Testis (tissue), 3 donors: ENCODE data around the gene CDC25C. TPM values are rescaled to one million over a fixed set of nuclear protein-coding genes. Genes with fewer than 3 reads are reported as not detected.
"Not testable (repeated sequence)": the region's sequence is repeated elsewhere in the genome, so short reads cannot be mapped to it uniquely, and the experiment has no call there.

ENCODE experiments used
- DNase-seq: peaks from one replicate; pipeline ENCODE4 v3.0.0-alpha.2; 2019
- H3K27ac ChIP-seq, 2 donors: fragments of 200-600 bp; sonication (generic); one replicate each; pipeline ENCODE4 v1.5.1; 2019
- H3K27me3 ChIP-seq: fragments of 200-600 bp; sonication (generic); one replicate; pipeline ENCODE4 v1.5.1; 2019
- H3K36me3 ChIP-seq: fragments of 200-600 bp; sonication (generic); one replicate; pipeline ENCODE4 v1.5.1; 2017; ENCODE audit warnings: low read depth; ENCODE audit errors: missing control alignments
- H3K4me1 ChIP-seq: fragments of 200-600 bp; sonication (generic); one replicate; pipeline ENCODE4 v1.5.1; 2019
- H3K4me3 ChIP-seq, 2 donors: fragments of 200-600 bp; sonication (generic); one replicate each; pipeline ENCODE4 v1.5.1; 2017 to 2019
- H3K9me3 ChIP-seq: fragments of 200-600 bp; sonication (generic); one replicate; pipeline ENCODE4 v1.5.1; 2017
- CTCF ChIP-seq, 3 experiments: fragments of 450-650 bp in 2 of 3; fragments of 200-600 bp in 1 of 3; sonication (generic) in 1 of 3; IDR thresholded peaks; one replicate each; pipeline ENCODE4 v1.5.1; 2016 to 2019; ENCODE audit warnings: antibody characterized with exemption in 3 of 3, mild to moderate bottlenecking in 2 of 3, moderate library complexity in 1 of 3
- POLR2A ChIP-seq: fragments of 450-650 bp; IDR thresholded peaks from one replicate; pipeline ENCODE4 v1.6.1; 2017; ENCODE audit warnings: antibody characterized with exemption, mild to moderate bottlenecking, moderate library complexity
- WGBS, 2 donors: methylation state at CpG; one replicate each; pipeline ENCODE4 v1.1.5; 2018; 5-methylcytosine and 5-hydroxymethylcytosine counted together
- intact Hi-C: fragments of 100-400 bp; cut with DNase I; formaldehyde crosslinking; loops from one replicate; pipeline ENCODE4 v1.15.1; 2023; ENCODE audit warnings: low total_unique reads
- polyA plus RNA-seq: library from polyadenylated mRNA; stranded (reverse); fragments of 350-450 nt; fragmentation: Illumina TruSeq; extraction: RNeasy Lipid Tissue Mini Kit (QIAGEN cat#74804); gene quantifications from one replicate; pipeline ENCODE4 v1.2.3, GENCODE V29; 2014; ENCODE audit warnings: low read depth, low replicate concordance; ENCODE audit not compliant: insufficient read depth
- total RNA-seq, 2 donors: library from RNA; depleted of rRNA; stranded (reverse); fragments of >200 nt; gene quantifications; one replicate each; pipeline ENCODE4 v1.2.3, GENCODE V29; 2016

The CDC25C gene
- total and polyA plus RNA-seq, 3 donors from 2014 or later = 11.8 to 39.9 (median 23.7) TPM

GRCh38 chr5:138252944-138253343 lies 78.7 kb downstream of the CDC25C start:
- no peaks in the 10 kb centered on the region for H3K36me3 ChIP-seq
- no peaks in the 10 kb centered on the region for H3K9me3 ChIP-seq
- WGBS, 2 donors = 90 to 92% methylated on average over 3 of the region's 3 CpGs
- intact Hi-C loops = no loop called here
- H3K4me1 ChIP-seq = no peaks in the 10 kb centered on the region
- no peak for DNase-seq
- no peaks in the 10 kb centered on the region for H3K27me3 ChIP-seq
- H3K4me3 ChIP-seq = no peak overlapping the region
- H3K27ac ChIP-seq = no peak overlapping the region
- no peak for TF ChIP-seq CTCF (IDR thresholded peaks at IDR 0.05)
- no peak for TF ChIP-seq POLR2A

GRCh38 chr5:138247800-138248199 lies 83.8 kb downstream of the CDC25C start:
- H3K9me3 ChIP-seq, intact Hi-C loops, H3K27ac ChIP-seq, H3K4me1 ChIP-seq, DNase-seq, H3K4me3 ChIP-seq, H3K27me3 ChIP-seq, H3K36me3 ChIP-seq: not testable (repeated sequence)
- WGBS, 2 donors = 75 to 79% methylated on average over 2 of the region's 2 CpGs

- intact Hi-C loops = no loop called here
- Histone ChIP-seq H3K9me3 (no peaks in the 10 kb centered on the region), H3K27ac (no peak overlapping the region), H3K4me3 (no peak overlapping the region), H3K27me3 (no peaks in the 10 kb centered on the region), H3K4me1 (peaks cover 5% of the 10 kb centered on the region), H3K36me3 (no peaks in the 10 kb centered on the region)
- no peak for DNase-seq
- TF ChIP-seq POLR2A (no peak), CTCF (IDR thresholded peaks at IDR 0.05) (no peak)
- WGBS, 2 donors = 92 to 95% methylated on average over 4 of the region's 4 CpGs
Observed at GRCh38 chr5:138246822-138247221, 84.8 kb downstream of the CDC25C start.

GRCh38 chr5:138246334-138246733 lies 85.3 kb downstream of the CDC25C start:
- WGBS, 2 donors = 88 to 95% methylated on average over 4 of the region's 4 CpGs
- Histone ChIP-seq H3K4me3 (no peak overlapping the region), H3K36me3 (no peaks in the 10 kb centered on the region), H3K4me1 (peaks cover 5% of the 10 kb centered on the region), H3K9me3 (no peaks in the 10 kb centered on the region), H3K27ac (no peak overlapping the region), H3K27me3 (no peaks in the 10 kb centered on the region)
- DNase-seq = no peak
- no peak for TF ChIP-seq POLR2A
- TF ChIP-seq CTCF (IDR thresholded peaks at IDR 0.05) = no peak
- intact Hi-C loops = no loop called here

- no peak for DNase-seq
- no peak for TF ChIP-seq CTCF (IDR thresholded peaks at IDR 0.05)
Observed at GRCh38 chr5:138245717-138246116, 85.9 kb downstream of the CDC25C start.

More at GRCh38 chr5:138245717-138246116, 85.9 kb downstream of the CDC25C start:
- no peaks in the 10 kb centered on the region for H3K36me3 ChIP-seq
- H3K4me3 ChIP-seq = no peak overlapping the region
- WGBS, 2 donors = 38% methylated on average over 1 of the region's 1 CpG; no CpG with 5 or more reads in 1 of the 2 donors
- no peaks in the 10 kb centered on the region for H3K9me3 ChIP-seq
- H3K4me1 ChIP-seq = peaks cover 5% of the 10 kb centered on the region
- H3K27me3 ChIP-seq = no peaks in the 10 kb centered on the region
- intact Hi-C loops = no loop called here
- H3K27ac ChIP-seq = no peak overlapping the region
